ENCODE results near the gene BAZ2B.

Gene BAZ2B

GRCh38 chr2:159591221-159591620 lies 25.1 kb downstream of the BAZ2B start:
- ATAC-seq = no peak
- no peak for TF ChIP-seq ZFP3 (CRISPR knock-in tag; IDR thresholded peaks at IDR 0.05)
- TF ChIP-seq PPARA (CRISPR knock-in tag; IDR thresholded peaks at IDR 0.05; ENCODE audit: borderline replicate concordance) = no peak
- no peak for TF ChIP-seq TOX (CRISPR knock-in tag; IDR thresholded peaks at IDR 0.05; ENCODE audit: borderline replicate concordance)
- TF ChIP-seq, protein P1, sequence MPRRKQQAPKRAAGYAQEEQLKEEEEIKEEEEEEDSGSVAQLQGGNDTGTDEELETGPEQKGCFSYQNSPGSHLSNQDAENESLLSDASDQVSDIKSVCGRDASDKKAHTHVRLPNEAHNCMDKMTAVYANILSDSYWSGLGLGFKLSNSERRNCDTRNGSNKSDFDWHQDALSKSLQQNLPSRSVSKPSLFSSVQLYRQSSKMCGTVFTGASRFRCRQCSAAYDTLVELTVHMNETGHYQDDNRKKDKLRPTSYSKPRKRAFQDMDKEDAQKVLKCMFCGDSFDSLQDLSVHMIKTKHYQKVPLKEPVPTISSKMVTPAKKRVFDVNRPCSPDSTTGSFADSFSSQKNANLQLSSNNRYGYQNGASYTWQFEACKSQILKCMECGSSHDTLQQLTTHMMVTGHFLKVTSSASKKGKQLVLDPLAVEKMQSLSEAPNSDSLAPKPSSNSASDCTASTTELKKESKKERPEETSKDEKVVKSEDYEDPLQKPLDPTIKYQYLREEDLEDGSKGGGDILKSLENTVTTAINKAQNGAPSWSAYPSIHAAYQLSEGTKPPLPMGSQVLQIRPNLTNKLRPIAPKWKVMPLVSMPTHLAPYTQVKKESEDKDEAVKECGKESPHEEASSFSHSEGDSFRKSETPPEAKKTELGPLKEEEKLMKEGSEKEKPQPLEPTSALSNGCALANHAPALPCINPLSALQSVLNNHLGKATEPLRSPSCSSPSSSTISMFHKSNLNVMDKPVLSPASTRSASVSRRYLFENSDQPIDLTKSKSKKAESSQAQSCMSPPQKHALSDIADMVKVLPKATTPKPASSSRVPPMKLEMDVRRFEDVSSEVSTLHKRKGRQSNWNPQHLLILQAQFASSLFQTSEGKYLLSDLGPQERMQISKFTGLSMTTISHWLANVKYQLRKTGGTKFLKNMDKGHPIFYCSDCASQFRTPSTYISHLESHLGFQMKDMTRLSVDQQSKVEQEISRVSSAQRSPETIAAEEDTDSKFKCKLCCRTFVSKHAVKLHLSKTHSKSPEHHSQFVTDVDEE (CRISPR knock-in tag; IDR thresholded peaks at IDR 0.05) = no peak

- no peak for TF ChIP-seq BACH2 (CRISPR knock-in tag; IDR thresholded peaks at IDR 0.05; ENCODE audit: borderline replicate concordance)
- no peak for TF ChIP-seq SNAI2 (CRISPR knock-in tag; IDR thresholded peaks at IDR 0.05)
- TF ChIP-seq ZFP3 (CRISPR knock-in tag; IDR thresholded peaks at IDR 0.05) = no peak
- TF ChIP-seq ZNF70 (CRISPR knock-in tag; IDR thresholded peaks at IDR 0.05) = no peak
- TF ChIP-seq PPARA (CRISPR knock-in tag; IDR thresholded peaks at IDR 0.05; ENCODE audit: borderline replicate concordance) = no peak
- no peak for TF ChIP-seq ESRRG (CRISPR knock-in tag; IDR thresholded peaks at IDR 0.05)
- TF ChIP-seq ZFP30 (CRISPR knock-in tag; IDR thresholded peaks at IDR 0.05) = no peak
- no peak for ATAC-seq
Measured at GRCh38 chr2:159589286-159589685, 27.1 kb downstream of the BAZ2B start.

DNA sequence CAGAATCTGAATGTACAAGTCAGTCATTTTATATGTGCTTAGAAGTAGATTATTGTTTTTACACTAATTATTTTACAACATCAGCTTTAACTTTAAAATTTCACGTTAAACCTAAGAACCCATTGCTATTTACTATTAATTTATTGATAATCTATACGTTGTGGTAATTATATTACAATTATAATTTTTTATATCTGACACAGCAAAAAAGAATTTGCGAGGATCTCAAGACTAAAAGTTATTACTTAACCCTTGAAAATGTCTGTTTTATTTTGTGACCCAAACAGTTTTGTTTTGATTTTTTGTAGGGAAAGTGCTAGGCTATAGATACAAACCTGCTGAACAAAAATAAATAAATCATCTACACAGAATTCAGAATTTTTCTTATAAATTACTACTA lies 30.3 kb downstream of the BAZ2B start:
- no peak for TF ChIP-seq GLIS3 (CRISPR knock-in tag; IDR thresholded peaks at IDR 0.05)
- TF ChIP-seq ZNF70 (CRISPR knock-in tag; IDR thresholded peaks at IDR 0.05) = no peak
- TF ChIP-seq BACH2 (CRISPR knock-in tag; IDR thresholded peaks at IDR 0.05; ENCODE audit: borderline replicate concordance) = no peak
- TF ChIP-seq ISL1 (CRISPR knock-in tag; IDR thresholded peaks at IDR 0.05) = no peak
- TF ChIP-seq, protein P1 (CRISPR knock-in tag; IDR thresholded peaks at IDR 0.05) = no peak
- TF ChIP-seq, protein P2, sequence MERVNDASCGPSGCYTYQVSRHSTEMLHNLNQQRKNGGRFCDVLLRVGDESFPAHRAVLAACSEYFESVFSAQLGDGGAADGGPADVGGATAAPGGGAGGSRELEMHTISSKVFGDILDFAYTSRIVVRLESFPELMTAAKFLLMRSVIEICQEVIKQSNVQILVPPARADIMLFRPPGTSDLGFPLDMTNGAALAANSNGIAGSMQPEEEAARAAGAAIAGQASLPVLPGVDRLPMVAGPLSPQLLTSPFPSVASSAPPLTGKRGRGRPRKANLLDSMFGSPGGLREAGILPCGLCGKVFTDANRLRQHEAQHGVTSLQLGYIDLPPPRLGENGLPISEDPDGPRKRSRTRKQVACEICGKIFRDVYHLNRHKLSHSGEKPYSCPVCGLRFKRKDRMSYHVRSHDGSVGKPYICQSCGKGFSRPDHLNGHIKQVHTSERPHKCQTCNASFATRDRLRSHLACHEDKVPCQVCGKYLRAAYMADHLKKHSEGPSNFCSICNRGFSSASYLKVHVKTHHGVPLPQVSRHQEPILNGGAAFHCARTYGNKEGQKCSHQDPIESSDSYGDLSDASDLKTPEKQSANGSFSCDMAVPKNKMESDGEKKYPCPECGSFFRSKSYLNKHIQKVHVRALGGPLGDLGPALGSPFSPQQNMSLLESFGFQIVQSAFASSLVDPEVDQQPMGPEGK (CRISPR knock-in tag; IDR thresholded peaks at IDR 0.05; ENCODE audit: borderline replicate concordance) = no peak
- no peak for TF ChIP-seq CSRNP3 (CRISPR knock-in tag; IDR thresholded peaks at IDR 0.05)
- TF ChIP-seq RARB (CRISPR knock-in tag; IDR thresholded peaks at IDR 0.05) = no peak
- no peak for TF ChIP-seq POU6F1 (CRISPR knock-in tag; IDR thresholded peaks at IDR 0.05; ENCODE audit: borderline replicate concordance, low read depth)
- TF ChIP-seq ZC3H10 (CRISPR knock-in tag; IDR thresholded peaks at IDR 0.05) = no peak
- TF ChIP-seq SNAI2 (CRISPR knock-in tag; IDR thresholded peaks at IDR 0.05) = no peak
- TF ChIP-seq CREB5 (CRISPR knock-in tag; IDR thresholded peaks at IDR 0.05; ENCODE audit: low read depth) = no peak
- no peak for TF ChIP-seq ZFP3 (CRISPR knock-in tag; IDR thresholded peaks at IDR 0.05)
- no peak for TF ChIP-seq CSDC2 (CRISPR knock-in tag; IDR thresholded peaks at IDR 0.05)
- no peak for TF ChIP-seq ZFP30 (CRISPR knock-in tag; IDR thresholded peaks at IDR 0.05)
- TF ChIP-seq ESRRG (CRISPR knock-in tag; IDR thresholded peaks at IDR 0.05) = no peak
- no peak for TF ChIP-seq OSR1 (CRISPR knock-in tag; IDR thresholded peaks at IDR 0.05)
- TF ChIP-seq TCF4 (CRISPR knock-in tag; IDR thresholded peaks at IDR 0.05; ENCODE audit: borderline replicate concordance) = no peak
- no peak for TF ChIP-seq TOX (CRISPR knock-in tag; IDR thresholded peaks at IDR 0.05; ENCODE audit: borderline replicate concordance)
- no peak for ATAC-seq

Measured in SK-N-SH treated with all-trans-retinoic acid at 6 μM for 48 hours (cell line).